Raji (cell line): ENCODE measurements around the gene PARN.

Experiments
- POLR2A ChIP-seq: IDR thresholded peaks from 2 replicates; pipeline ENCODE4 v1.6.1; 2011; ENCODE audit warnings: low read depth, low read length, control low read depth; ENCODE audit not compliant: insufficient read depth

PARN gene

GRCh38 chr16:14499110-14499509 is 130.9 kb downstream of the PARN start:
- no peak for TF ChIP-seq POLR2A

GRCh38 chr16:14497245-14498082 is 132.6 kb downstream of the PARN start:
- no peak for TF ChIP-seq POLR2A

GRCh38 chr16:14496786-14497185 is 133.3 kb downstream of the PARN start:
- no peak for TF ChIP-seq POLR2A

GRCh38 chr16:14496047-14496770 is 133.9 kb downstream of the PARN start:
- no peak for TF ChIP-seq POLR2A

- no peak for TF ChIP-seq POLR2A
These were observed 134.6 kb downstream of the PARN start for GRCh38 chr16:14495213-14496046.

- TF ChIP-seq POLR2A = no peak
These were observed 135.6 kb downstream of the PARN start for GRCh38 chr16:14494396-14494966.

- TF ChIP-seq POLR2A = no peak
These were observed 136.3 kb downstream of the PARN start for GRCh38 chr16:14493791-14494190.

- TF ChIP-seq POLR2A = no peak
These were observed 137.4 kb downstream of the PARN start for GRCh38 chr16:14492614-14493013.

GRCh38 chr16:14491861-14492529 is 138.1 kb downstream of the PARN start:
- no peak for TF ChIP-seq POLR2A

GRCh38 chr16:14490235-14490634 is 139.8 kb downstream of the PARN start:
- TF ChIP-seq POLR2A = no peak

- no peak for TF ChIP-seq POLR2A
These were observed 140.6 kb downstream of the PARN start for GRCh38 chr16:14489460-14489859.

GRCh38 chr16:14487579-14487978 is 142.5 kb downstream of the PARN start:
- no peak for TF ChIP-seq POLR2A

- no peak for TF ChIP-seq POLR2A
These were observed 143.3 kb downstream of the PARN start for GRCh38 chr16:14486520-14487303.
